ENCODE data around the gene NAALADL1. TPM values are rescaled to one million over a fixed set of nuclear protein-coding genes. Genes with fewer than 3 reads are reported as not detected.

NAALADL1 gene
- total and polyA plus RNA-seq, 2 donors: 11.7 to 38.1 TPM

- Histone ChIP-seq H3K27ac (ENCODE audit: low read depth) (no peak overlapping the region), H3K36me3 (ENCODE audit: insufficient read depth) (no peaks in the 10 kb centered on the region), H3K4me3 (ENCODE audit: low read depth, low read length) (no peak overlapping the region), H3K4me1 (ENCODE audit: insufficient read depth) (no peaks in the 10 kb centered on the region)
- WGBS: 82% methylated on average over 9 of the region's 9 CpGs
- DNase-seq (ENCODE audit: extremely low spot score): no peak
These were observed 6.9 kb downstream of the NAALADL1 start for GRCh38 chr11:65051398-65051858.

GRCh38 chr11:65047581-65048422, 10.6 kb downstream of the NAALADL1 start:
- Histone ChIP-seq H3K4me1 (ENCODE audit: insufficient read depth) (no peaks in the 10 kb centered on the region), H3K27ac (ENCODE audit: low read depth) (peak overlapping the region; percentile 35), H3K36me3 (ENCODE audit: insufficient read depth) (no peaks in the 10 kb centered on the region), H3K4me3 (ENCODE audit: low read depth, low read length) (peak overlapping the region; percentile 54)
- no peak for DNase-seq (ENCODE audit: extremely low spot score)
- WGBS: 9% methylated on average over 56 of the region's 56 CpGs

GRCh38 chr11:65045728-65046127, 12.6 kb downstream of the NAALADL1 start:
- H3K27ac ChIP-seq (ENCODE audit: low read depth): no peak overlapping the region
- no peak overlapping the region for H3K4me3 ChIP-seq (ENCODE audit: low read depth, low read length)
- DNase-seq (ENCODE audit: extremely low spot score): no peak
- 85% methylated on average over 7 of the region's 7 CpGs for WGBS
- H3K36me3 ChIP-seq (ENCODE audit: insufficient read depth): no peaks in the 10 kb centered on the region
- H3K4me1 ChIP-seq (ENCODE audit: insufficient read depth): no peaks in the 10 kb centered on the region

- no peaks in the 10 kb centered on the region for H3K36me3 ChIP-seq (ENCODE audit: insufficient read depth)
- WGBS: 91% methylated on average over 5 of the region's 5 CpGs
- H3K4me1 ChIP-seq (ENCODE audit: insufficient read depth): no peaks in the 10 kb centered on the region
- no peak overlapping the region for H3K4me3 ChIP-seq (ENCODE audit: low read depth, low read length)
- H3K27ac ChIP-seq (ENCODE audit: low read depth): no peak overlapping the region
- no peak for DNase-seq (ENCODE audit: extremely low spot score)
These were observed 13.3 kb downstream of the NAALADL1 start for GRCh38 chr11:65045061-65045460.

- no peaks in the 10 kb centered on the region for H3K36me3 ChIP-seq (ENCODE audit: insufficient read depth)
- WGBS: 86% methylated on average over 23 of the region's 23 CpGs
- H3K4me1 ChIP-seq (ENCODE audit: insufficient read depth): no peaks in the 10 kb centered on the region
- no peak overlapping the region for H3K4me3 ChIP-seq (ENCODE audit: low read depth, low read length)
- H3K27ac ChIP-seq (ENCODE audit: low read depth): no peak overlapping the region
- no peak for DNase-seq (ENCODE audit: extremely low spot score)
These were observed 14.4 kb downstream of the NAALADL1 start for GRCh38 chr11:65043881-65044501.

GRCh38 chr11:65042891-65043290, 15.5 kb downstream of the NAALADL1 start:
- DNase-seq (ENCODE audit: extremely low spot score): no peak
- H3K36me3 ChIP-seq (ENCODE audit: insufficient read depth): no peaks in the 10 kb centered on the region
- no peak overlapping the region for H3K4me3 ChIP-seq (ENCODE audit: low read depth, low read length)
- no peaks in the 10 kb centered on the region for H3K4me1 ChIP-seq (ENCODE audit: insufficient read depth)
- H3K27ac ChIP-seq (ENCODE audit: low read depth): no peak overlapping the region
- WGBS: 92% methylated on average over 6 of the region's 6 CpGs

- Histone ChIP-seq H3K27ac (ENCODE audit: low read depth) (peak within 1 kb of the TSS; percentile 93), H3K4me1 (ENCODE audit: insufficient read depth) (no peaks in the 10 kb centered on the region), H3K4me3 (ENCODE audit: low read depth, low read length) (peak within 1 kb of the TSS; percentile 72), H3K36me3 (ENCODE audit: insufficient read depth) (no peaks in the 10 kb centered on the region)
- DNase-seq (ENCODE audit: extremely low spot score): peak; percentile 82
- WGBS: under 1% methylated on average over 91 of the region's 91 CpGs
These were observed 17.3 kb downstream of the NAALADL1 start, which contains the start of gene SAC3D1 for GRCh38 chr11:65040847-65041622. TSS of gene SAC3D1 (plus strand) at chr11:65041210. CDS start at chr11:65041293, 83 bp downstream.

- no peak for DNase-seq (ENCODE audit: extremely low spot score)
- 12% methylated on average over 7 of the region's 7 CpGs for WGBS
- H3K36me3 ChIP-seq (ENCODE audit: insufficient read depth): peaks cover under 1% of the 10 kb centered on the region
- peak overlapping the region; percentile 93 for H3K27ac ChIP-seq (ENCODE audit: low read depth)
- peak overlapping the region; percentile 72 for H3K4me3 ChIP-seq (ENCODE audit: low read depth, low read length)
- H3K4me1 ChIP-seq (ENCODE audit: insufficient read depth): no peaks in the 10 kb centered on the region
These were observed 17.9 kb downstream of the NAALADL1 start for GRCh38 chr11:65040520-65040846.

- H3K4me1 ChIP-seq (ENCODE audit: insufficient read depth): no peaks in the 10 kb centered on the region
- WGBS: 87% methylated on average over 6 of the region's 6 CpGs
- H3K4me3 ChIP-seq (ENCODE audit: low read depth, low read length): no peak overlapping the region
- peaks cover 7% of the 10 kb centered on the region for H3K36me3 ChIP-seq (ENCODE audit: insufficient read depth)
- DNase-seq (ENCODE audit: extremely low spot score): no peak
- no peak overlapping the region for H3K27ac ChIP-seq (ENCODE audit: low read depth)
These were observed 21.4 kb downstream of the NAALADL1 start for GRCh38 chr11:65036931-65037330.

- Histone ChIP-seq H3K27ac (ENCODE audit: low read depth) (no peak overlapping the region), H3K4me3 (ENCODE audit: low read depth, low read length) (no peak overlapping the region), H3K4me1 (ENCODE audit: insufficient read depth) (no peaks in the 10 kb centered on the region), H3K36me3 (ENCODE audit: insufficient read depth) (peaks cover 8% of the 10 kb centered on the region)
- WGBS: 72% methylated on average over 11 of the region's 11 CpGs
- no peak for DNase-seq (ENCODE audit: extremely low spot score)
These were observed 22.8 kb downstream of the NAALADL1 start for GRCh38 chr11:65035579-65035978.

- no peak for DNase-seq (ENCODE audit: extremely low spot score)
- 94% methylated on average over 2 of the region's 2 CpGs for WGBS
- H3K36me3 ChIP-seq (ENCODE audit: insufficient read depth): peaks cover 8% of the 10 kb centered on the region
- no peak overlapping the region for H3K4me3 ChIP-seq (ENCODE audit: low read depth, low read length)
- H3K27ac ChIP-seq (ENCODE audit: low read depth): no peak overlapping the region
- H3K4me1 ChIP-seq (ENCODE audit: insufficient read depth): no peaks in the 10 kb centered on the region
These were observed 23.9 kb downstream of the NAALADL1 start for GRCh38 chr11:65034423-65034822.

- DNase-seq (ENCODE audit: extremely low spot score): no peak
- no peaks in the 10 kb centered on the region for H3K4me1 ChIP-seq (ENCODE audit: insufficient read depth)
- H3K4me3 ChIP-seq (ENCODE audit: low read depth, low read length): no peak overlapping the region
- no peak overlapping the region for H3K27ac ChIP-seq (ENCODE audit: low read depth)
- 82% methylated on average over 13 of the region's 13 CpGs for WGBS
- H3K36me3 ChIP-seq (ENCODE audit: insufficient read depth): peaks cover 8% of the 10 kb centered on the region
These were observed 26.1 kb downstream of the NAALADL1 start for GRCh38 chr11:65032216-65032615.

- Histone ChIP-seq H3K4me3 (ENCODE audit: low read depth, low read length) (peak within 1 kb of the TSS; percentile 43), H3K4me1 (ENCODE audit: insufficient read depth) (no peaks in the 10 kb centered on the region), H3K27ac (ENCODE audit: low read depth) (peak within 1 kb of the TSS; percentile 89), H3K36me3 (ENCODE audit: insufficient read depth) (peaks cover 2% of the 10 kb centered on the region)
- peak; percentile 94 for DNase-seq (ENCODE audit: extremely low spot score)
- WGBS: under 1% methylated on average over 51 of the region's 51 CpGs
These were observed 30.9 kb downstream of the NAALADL1 start, which contains the start of gene SNX15 for GRCh38 chr11:65027213-65028067. TSS of gene SNX15 (plus strand) at chr11:65027439. CDS start at chr11:65027538, 99 bp downstream.
